Measurements from ENCODE around the gene RGS16.

RGS16 gene

DNA sequence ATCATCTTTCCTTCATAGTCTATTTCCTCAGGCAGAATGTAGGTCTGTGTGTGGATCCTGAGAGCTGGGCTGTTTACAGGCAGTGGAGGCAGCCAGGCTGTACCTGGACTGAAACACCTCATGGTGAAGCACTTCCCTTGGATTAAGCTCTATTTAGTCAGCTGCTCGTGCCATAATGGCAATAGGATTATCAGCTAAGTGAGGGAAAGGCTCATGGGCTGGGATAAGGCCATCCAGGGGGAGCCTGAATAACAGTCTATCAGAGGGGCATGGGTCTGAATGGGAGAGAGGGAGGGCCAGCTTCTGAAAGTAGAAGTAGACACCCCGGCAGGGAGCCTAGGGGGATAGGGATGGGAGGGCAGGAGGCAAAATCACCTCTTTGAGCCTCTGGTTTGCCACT is 23.5 kb downstream of the RGS16 start:
- no peak for DNase-seq (ENCODE audit: low read depth)

DNA sequence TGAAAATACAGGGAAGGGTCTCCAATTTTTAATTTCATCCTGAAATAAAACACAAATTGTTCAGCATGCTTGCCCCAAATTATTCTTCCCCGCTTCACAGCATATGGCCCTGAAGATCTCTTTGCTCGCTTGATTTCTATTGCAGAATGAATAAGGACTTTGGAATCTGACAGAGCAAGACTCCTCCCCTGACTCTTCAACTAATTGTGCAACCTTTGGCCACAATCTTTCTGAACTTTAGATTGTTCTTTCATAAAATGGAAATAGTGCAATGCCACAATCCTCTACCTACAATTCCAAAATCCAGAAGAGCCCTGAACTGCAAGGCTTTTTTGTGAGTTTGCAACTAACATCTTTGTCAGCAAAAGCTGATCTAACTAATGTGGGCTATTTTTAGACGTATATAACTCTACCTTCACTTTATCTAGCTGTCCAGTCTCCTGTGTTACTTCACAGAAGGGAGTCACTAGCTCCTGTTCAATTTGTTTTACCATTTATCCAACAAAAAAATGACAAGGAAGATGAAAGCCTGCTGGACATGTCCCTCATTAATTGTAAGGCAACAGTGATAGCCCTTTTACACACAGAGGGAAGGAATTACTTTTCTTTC is 28.5 kb downstream of the RGS16 start:
- DNase-seq (ENCODE audit: low read depth), result no peak

DNA sequence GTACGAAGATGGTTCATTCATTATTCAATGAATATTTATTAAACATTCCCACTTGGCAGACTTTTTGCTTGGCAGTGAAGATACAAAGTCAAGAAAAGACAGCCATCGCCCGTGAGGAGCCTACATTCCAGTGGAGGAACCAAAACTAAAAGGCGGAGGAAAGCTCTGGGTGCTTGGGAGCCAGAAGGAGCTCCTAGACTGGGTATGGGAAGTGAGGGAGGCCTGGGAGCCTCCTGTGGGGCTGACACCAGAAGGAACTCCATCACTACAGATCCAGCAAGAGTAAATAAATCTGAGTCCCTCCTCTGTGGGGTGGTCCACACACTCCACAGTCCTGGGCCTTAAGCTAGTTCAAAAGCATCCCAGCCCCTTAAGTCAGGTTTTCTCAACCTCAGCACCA is 30.0 kb downstream of the RGS16 start:
- DNase-seq (ENCODE audit: low read depth), result no peak

DNA sequence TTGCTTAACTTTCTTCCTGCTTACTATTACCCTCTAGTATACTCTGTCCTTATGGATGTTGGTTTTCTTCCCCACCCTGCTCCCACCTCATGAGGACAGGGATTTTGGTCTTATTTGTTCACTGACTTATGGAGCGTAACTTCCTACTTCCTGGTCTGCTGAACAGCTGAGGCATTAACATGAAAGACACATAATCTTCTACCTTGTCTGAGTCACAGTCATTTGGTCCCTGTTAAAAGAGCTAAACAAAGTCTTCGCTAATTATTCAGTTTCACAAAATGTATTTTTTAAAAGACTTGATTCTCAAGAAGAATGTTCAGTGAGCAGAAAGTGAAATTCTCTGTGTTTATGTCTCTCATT is 33.6 kb downstream of the RGS16 start:
- DNase-seq (ENCODE audit: low read depth), result no peak

DNA sequence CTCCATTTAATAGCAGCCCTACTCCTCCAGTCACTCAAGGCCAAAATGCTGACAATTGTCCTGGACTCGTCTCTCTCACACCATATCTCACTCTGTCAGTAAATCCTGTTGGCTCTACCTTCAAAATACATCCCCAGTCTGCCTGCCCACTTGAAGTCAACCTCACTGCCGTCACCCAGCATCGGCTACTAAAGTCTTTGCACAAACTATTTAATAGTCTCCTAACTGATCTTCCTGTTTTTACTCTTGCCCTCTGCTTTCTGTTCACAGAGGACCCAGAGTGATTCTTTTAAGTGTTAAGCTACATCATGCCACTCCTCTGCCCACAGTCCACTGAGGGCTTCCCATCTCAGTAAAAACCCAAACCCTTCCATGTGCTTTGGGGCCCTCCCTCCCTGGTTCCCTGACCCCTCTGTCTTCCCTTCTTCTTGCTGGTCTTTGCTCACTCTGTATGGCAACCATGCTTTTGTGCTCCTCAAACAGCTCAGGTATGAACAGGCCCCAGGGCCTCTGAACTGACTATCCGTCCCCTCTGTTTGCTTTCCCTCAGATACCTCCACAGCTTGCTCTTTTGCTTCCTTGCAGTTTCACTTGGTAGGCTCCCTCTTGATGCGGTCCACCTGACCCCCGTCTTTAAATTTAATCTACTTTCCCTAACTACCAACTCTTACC is 34.1 kb downstream of the RGS16 start:
- no peak for DNase-seq (ENCODE audit: low read depth)

DNA sequence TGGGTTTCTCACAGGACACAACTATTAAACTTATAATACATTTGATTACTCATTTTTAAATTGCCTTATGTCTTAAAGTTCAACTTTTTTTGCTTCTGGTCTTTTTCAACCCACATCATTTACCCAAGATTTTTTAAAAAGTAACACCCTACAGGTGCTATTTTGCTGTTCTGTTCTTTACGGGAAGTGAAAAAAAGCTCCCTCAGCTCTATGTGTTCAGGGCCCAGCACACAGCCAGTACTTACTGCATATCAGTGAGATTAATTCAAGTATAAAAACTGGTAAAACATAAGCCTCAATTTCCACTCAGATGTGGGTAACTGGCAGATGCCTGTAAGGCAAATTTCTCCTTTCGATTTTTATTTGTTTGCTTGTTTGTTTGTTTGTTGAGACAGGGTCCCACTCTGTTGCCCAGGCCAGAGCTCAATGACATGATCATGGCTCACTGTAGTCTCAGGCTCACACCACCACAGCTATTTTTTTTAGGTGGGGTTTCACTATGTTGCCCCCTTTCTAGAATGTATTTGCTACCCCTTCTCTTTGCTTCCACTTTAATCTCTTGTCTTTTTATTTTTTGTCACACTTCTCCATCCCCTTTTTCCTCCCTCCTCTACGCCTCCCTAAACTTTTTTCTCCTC is 35.4 kb downstream of the RGS16 start:
- no peak for DNase-seq (ENCODE audit: low read depth)

DNA sequence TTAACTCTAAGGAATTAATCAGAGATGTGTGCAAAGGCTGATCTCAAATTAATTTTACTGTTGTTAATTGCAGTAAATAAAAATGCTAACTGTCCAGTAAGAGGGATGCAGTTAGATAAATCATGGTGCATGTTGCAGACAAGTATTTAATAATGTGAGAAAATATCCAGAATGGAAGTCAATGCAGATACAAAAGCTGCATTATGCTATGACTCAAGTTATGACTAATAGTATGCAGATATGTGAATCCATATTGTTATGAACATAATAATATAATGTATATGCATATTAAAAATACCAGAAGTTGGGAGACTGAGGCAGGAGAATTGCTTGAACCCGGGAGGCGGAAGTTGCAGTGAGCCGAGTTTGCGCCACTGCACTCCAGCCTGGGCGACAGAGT is 36.6 kb downstream of the RGS16 start:
- DNase-seq (ENCODE audit: low read depth), result no peak

DNA sequence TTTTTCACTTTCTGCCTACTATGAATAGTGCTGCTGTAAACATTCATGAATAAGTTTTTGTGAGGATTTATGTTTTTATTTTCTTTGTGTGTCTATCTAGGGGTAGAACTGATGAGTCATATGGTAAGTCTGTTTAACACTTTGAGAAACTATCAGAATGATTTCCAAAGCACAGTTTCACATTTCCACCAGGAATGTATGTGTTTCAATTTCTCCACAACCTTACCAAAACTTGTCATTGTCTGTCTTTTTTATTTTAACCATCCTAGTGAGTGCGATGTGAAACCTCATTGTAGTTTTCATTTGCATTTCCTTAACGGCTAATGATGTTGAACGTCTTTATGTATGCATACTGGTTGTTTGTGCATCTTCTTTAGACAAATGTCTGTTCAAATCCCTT is 38.7 kb downstream of the RGS16 start:
- DNase-seq (ENCODE audit: low read depth), result no peak

DNA sequence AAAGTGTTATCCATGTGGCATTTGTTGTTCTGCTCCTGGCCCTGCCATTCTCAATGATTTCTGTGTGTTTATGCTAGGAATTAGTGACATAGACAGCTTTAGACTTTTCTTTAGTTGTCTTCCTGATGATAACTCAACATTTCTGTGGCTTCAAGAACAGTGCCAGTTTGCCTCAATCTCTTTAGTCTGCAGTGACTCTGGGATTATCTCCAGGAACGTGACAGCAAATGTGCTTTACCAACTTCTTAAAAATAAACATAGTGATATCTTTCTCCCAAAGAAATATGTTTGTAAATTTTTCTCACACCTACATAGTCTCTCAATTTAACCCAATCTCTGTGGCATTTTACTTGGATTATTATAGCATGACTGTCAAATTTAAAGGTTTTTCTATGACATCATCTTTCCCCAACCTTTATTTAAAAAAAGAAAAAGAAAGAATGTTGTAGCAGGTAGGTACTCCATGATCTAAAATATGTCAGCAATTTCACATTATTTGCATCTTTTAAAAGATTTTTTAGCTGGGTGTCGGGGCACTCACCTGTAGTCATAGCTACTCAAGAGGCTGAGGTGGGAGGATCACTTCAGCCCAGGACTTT is 39.7 kb downstream of the RGS16 start:
- DNase-seq (ENCODE audit: low read depth), result no peak

DNA sequence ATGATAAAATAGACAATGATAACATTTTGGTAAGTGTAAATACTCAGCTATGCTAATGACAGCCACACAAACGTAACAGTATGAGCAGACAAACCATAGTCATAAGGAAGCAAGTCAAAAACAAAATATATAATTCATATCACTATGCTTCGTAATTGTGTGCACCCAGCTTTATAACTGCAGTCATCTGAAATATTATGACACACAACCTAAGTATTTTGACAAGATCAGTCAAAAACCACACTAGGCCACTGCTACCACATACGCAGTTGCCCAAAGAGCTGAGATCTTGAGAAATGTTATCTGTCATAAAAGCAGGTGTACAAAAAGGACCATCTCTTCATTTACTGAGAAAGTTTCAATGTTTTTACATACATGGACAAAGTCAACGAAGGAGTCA is 41.1 kb downstream of the RGS16 start:
- DNase-seq (ENCODE audit: low read depth), result no peak

DNA sequence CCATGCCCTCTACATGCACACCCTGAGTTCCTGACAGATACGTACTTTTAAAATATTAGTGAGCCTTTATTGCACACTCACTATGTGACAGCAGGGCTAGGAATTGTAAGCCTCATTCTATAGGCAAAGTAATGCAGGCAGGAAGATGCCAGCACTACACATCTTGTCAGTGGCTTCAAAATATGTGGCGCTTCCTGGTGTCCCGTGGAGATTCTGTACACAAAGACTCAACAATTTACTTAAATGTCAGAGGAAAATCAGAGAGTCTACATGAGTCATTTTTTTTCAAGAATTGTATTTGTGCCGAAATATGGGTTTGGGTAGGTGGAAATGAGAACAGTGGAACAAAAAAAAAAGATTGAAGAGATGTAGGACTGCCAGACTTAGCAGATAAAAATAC is 42.7 kb downstream of the RGS16 start:
- no peak for DNase-seq (ENCODE audit: low read depth)

DNA sequence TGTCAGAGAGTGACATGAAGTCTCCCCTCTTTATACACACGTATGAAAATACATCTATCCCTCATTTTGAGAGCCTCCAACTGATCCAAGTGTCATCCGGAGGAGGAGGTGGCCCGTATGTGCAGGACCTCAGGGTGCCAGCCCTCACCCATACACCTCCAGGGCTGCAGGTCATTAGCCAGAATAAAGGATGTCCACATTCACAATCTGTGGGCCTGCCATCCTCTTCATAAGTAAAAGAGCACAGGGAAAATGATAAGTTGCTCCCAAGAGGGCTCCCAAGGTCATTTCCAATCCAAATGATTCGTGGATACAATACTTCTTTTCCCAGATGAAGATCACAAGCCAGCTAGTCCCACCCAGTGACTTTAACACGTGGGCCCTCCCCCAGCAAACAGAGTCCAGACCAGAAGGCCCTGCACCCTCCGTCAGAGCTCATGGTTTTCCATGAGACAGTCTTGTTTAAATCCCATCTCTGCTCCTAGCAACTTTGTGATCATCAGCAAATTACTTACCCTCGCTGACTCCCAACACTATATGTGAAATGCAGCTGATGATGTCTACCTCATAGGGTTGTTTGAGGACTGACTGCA is 43.7 kb downstream of the RGS16 start:
- DNase-seq (ENCODE audit: low read depth), result no peak

DNA sequence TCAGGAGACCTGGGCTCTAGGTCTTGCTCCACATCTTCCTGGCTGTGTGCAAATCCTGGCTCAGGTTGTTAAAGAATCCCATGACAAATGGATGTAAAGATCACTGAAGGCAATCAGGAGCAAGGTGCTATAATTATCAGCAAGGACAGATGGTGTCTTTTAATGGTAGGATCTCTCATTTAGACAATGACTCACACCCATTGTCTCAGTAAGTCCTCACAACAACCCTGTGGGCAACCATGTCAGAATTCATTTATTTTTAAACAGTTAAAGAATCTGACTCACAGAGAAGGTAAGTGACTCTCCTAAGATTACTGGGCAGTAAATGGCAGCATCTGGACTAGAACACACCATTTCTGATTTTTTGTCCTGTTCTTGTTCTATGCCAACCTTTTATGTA is 47.9 kb downstream of the RGS16 start:
- no peak for DNase-seq (ENCODE audit: low read depth)

DNA sequence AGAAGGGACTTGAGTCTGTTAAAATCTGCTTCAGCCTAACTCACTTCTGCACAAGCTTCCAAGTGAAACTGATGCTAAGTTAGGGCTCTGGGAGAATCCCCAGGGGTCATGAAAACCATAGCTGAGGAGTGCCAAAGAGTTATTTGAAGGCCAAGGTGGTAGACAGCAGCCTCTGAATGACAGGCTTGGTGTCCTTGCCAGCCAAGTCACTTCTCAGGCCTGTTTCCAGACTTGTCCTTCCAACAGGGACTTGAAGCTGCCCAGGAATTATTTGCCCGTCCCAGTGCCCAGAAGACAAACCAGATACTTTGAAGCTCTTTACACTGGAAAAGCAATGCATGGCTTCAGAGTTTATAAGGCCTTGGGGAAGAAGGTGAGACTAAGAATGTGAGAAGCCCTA is 48.7 kb downstream of the RGS16 start:
- no peak for DNase-seq (ENCODE audit: low read depth)

DNA sequence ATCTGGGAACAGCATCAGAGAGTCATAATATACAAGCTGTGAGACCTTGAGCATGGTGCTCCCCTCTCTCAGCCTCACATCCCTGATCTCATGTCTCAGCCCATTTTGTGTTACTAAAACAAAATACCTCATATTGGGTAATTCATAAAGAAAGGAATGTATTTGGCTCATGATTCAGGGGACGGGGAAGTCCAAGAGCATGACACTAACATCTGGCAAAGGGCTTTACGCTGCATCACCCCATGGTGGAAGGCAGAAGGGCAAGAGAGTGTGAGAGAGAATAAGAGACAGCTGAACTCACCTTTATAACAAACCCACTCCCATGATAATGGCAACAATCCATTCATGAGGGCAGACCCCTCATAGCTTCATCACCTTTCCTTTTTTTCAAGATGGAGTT is 51.7 kb downstream of the RGS16 start:
- no peak for DNase-seq (ENCODE audit: low read depth)

DNA sequence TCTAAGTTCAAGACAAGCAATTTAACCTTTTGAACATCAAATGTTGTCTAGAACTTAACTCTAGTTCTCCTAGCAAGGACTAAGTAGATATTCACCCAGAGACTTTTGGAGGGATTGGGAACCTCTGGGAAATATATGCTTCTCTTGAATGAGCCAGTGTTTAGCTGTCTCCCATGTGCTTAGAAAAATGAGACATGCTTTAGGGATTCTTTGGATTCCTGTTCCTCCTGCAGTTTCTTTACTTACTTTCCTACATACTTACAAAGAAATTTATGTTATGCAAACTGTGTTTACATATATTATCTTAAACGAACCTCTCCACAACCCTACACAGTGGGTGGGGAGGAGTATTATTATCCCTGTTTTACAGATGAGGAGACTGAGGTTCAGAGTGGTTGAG is 54.4 kb downstream of the RGS16 start:
- no peak for DNase-seq (ENCODE audit: low read depth)

DNA sequence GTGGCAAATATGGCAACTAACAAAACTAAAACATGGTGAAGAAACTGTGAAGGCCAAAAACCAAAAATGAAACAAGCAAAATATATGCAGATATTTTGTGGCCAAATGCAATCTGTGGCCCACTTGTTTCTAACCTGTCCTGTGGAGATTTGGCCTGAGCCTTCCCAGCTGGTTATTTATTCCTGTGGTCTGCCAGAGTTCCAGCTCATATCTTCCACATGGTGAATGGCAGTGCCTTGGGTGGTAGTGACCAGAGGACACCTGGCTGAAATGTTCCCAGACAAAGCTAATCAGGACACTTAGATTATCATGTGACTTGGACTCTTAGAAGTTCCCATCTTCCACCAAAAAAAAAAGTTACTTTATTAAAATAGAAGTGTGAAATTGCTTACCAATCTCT is 54.8 kb downstream of the RGS16 start:
- DNase-seq (ENCODE audit: low read depth), result no peak

Data from activated T-cell treated with anti-CD3 and anti-CD28 coated beads for 24 hours (primary cell).